Gastrocnemius medialis (tissue), 4 donors: ENCODE results near the gene ZNF277. TPM values are rescaled to one million over a fixed set of nuclear protein-coding genes. Genes with fewer than 3 reads are reported as not detected.

Experiments
- ATAC-seq, 2 donors: fragments of 150-250 bp; one replicate each; pipeline ENCODE4 v1.9.1; 2016
- DNase-seq, 2 donors: peaks; one replicate each; pipeline ENCODE4 v3.0.0-alpha.2; 2019
- H3K27ac ChIP-seq, 4 donors: fragments of 200-600 bp; sonication (generic); 1 replicate in 1 of 4; 2 replicates in 3 of 4; pipeline ENCODE4 v1.5.1; 2016 to 2018; ENCODE audit warnings: mild to moderate bottlenecking in 2 of 4, moderate library complexity in 1 of 4
- H3K27me3 ChIP-seq, 3 donors: fragments of 200-600 bp; sonication (generic) in 2 of 3; 1 replicate in 1 of 3; 2 replicates in 2 of 3; pipeline versions ENCODE4 v1.5.1 to v1.6.0; 2016 to 2019; ENCODE audit warnings: mild to moderate bottlenecking in 1 of 3, moderate library complexity in 1 of 3
- H3K36me3 ChIP-seq, 2 donors: fragments of 200-600 bp; sonication (generic) in 1 of 2; one replicate each; pipeline ENCODE4 v1.5.1; 2017 to 2018
- H3K4me1 ChIP-seq, 2 donors: fragments of 200-600 bp; sonication (generic) in 1 of 2; one replicate each; pipeline ENCODE4 v1.5.1; 2016 to 2017; ENCODE audit warnings: mild to moderate bottlenecking in 2 of 2
- H3K4me3 ChIP-seq, 4 donors: fragments of 200-600 bp; sonication (generic) in 3 of 4; 1 replicate in 1 of 4; 2 replicates in 3 of 4; pipeline ENCODE4 v1.5.1; 2016 to 2019; ENCODE audit warnings: mild to moderate bottlenecking in 2 of 4
- H3K9me3 ChIP-seq, 3 donors: fragments of 200-600 bp; sonication (generic) in 2 of 3; 1 replicate in 1 of 3; 2 replicates in 2 of 3; pipeline ENCODE4 v1.5.1; 2016 to 2019
- CTCF ChIP-seq, 5 experiments: fragments of 450-650 bp in 3 of 5; fragments of 200-600 bp in 2 of 5; sonication (generic) in 2 of 5; IDR thresholded peaks in 4 of 5; conservative IDR thresholded peaks in 1 of 5; 1 replicate in 4 of 5; 2 replicates in 1 of 5; pipeline ENCODE4 v1.5.1; 2016 to 2019; ENCODE audit warnings: antibody characterized with exemption in 5 of 5, mild to moderate bottlenecking in 3 of 5, moderate library complexity in 3 of 5
- POLR2A ChIP-seq, 2 donors: fragments of 450-650 bp; IDR thresholded peaks; one replicate each; pipeline ENCODE4 v1.6.1; 2017; ENCODE audit warnings: antibody characterized with exemption in 2 of 2, mild to moderate bottlenecking in 2 of 2, moderate library complexity in 2 of 2
- in situ Hi-C, 4 donors: fragments of 200-750 bp; cut with MboI; loops; one replicate each; pipeline versions ENCODE4 v1.15.0 to v1.8.0; 2017; ENCODE audit warnings: low sequenced_read_pairs in 4 of 4
- intact Hi-C: fragments of 100-400 bp; cut with DNase I; formaldehyde crosslinking; loops from one replicate; pipeline ENCODE4 v1.15.1; 2023; ENCODE audit warnings: low total_unique reads
- total RNA-seq, 4 donors: library from RNA; depleted of rRNA; stranded (reverse); fragments of >200 nt; gene quantifications; one replicate each; pipeline versions ENCODE4 v1.1.0 to v1.2.3, GENCODE V29; 2016

The ZNF277 gene
- total RNA-seq, 4 donors from 2014 or later: 12.2 to 16.5 (median 15.0) TPM

DNA sequence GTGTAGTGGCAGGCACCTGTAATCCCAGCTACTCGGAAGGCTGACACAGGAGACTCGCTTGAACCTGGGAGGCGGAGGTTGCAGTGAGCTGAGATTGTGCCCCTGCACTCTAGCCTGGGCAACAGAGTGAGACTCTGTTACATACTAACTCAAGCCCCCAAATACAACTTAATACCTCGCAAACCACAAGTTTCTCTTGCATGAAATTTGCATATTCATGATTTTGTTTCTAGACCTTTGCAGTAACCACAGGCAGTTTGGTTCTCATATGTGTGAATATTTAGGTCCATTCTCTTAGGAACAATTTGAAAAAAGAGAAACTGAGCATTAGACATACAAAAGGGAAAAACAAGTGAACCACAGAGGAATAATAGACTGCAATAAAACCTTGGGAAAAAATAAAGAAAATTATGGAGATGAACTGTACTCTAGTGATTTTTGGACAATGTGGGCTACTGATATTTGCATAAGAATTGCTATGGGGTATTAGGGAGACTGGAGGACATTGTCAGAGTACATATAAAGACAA is 77.0 kb downstream of the ZNF277 start:
- peaks cover 0 to 3% of the 10 kb centered on the region in 2 donors for H3K36me3 ChIP-seq
- TF ChIP-seq CTCF (IDR thresholded peaks at IDR 0.05 in 4 of 5, conservative IDR thresholded peaks at IDR 0.05 in 1 of 5): no peak
- no peak for TF ChIP-seq POLR2A (IDR thresholded peaks at IDR 0.05)
- H3K4me3 ChIP-seq: no peak overlapping the region
- ATAC-seq (no peak), DNase-seq (no peak)
- in situ Hi-C loops (loop anchor here in 1 of 4 donors (25.0 kb wide), 1 partner anchor 229 kb away; no protein-coding TSS in a partner anchor), intact Hi-C loops (no loop called here)
- no peaks in the 10 kb centered on the region for H3K27me3 ChIP-seq
- no peaks in the 10 kb centered on the region for H3K9me3 ChIP-seq
- no peaks in the 10 kb centered on the region for H3K4me1 ChIP-seq
- no peak overlapping the region for H3K27ac ChIP-seq

DNA sequence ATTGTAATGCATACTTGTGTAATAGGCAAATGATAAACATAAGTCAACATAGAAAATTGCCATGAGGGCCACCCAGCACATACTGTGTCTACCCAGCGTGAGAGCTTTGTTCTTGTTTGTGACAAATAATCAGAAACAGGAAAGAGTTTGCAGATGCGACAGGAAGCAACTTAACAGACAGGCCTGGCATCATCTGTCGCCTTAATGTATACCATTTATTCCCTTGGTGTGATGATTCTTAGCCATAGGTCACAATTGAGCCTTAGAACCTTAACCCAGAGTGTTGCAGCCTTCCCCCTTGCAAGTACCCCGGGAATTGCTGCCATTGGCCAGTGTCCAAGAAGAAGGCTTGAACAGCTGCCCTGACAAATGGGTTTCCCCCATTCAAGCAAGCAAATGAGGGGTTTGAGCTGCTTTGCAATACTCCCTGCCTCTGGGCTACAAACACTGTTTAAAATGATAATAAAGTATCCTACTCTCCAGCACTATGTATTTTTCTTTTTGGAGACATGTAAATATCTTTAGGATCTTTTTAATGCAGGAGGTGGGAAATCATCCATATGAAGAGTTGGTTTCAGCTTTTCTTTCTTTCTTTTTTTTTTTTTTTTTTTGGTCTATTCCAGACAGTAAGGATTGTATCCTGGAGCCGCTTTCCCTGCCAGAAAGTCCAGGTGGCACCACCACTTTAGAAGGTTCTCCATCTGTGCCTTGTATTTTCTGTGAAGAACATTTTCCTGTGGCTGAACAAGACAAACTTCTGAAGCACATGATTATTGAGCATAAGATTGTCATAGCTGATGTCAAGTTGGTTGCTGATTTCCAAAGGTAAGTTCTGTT is 80.0 kb downstream of the ZNF277 start:
- H3K27ac ChIP-seq: no peak overlapping the region
- ATAC-seq (no peak), DNase-seq (no peak)
- intact Hi-C loops: no loop called here
- H3K4me3 ChIP-seq: no peak overlapping the region
- no peaks in the 10 kb centered on the region for H3K4me1 ChIP-seq
- H3K9me3 ChIP-seq: no peaks in the 10 kb centered on the region
- no peak for TF ChIP-seq CTCF (IDR thresholded peaks at IDR 0.05 in 4 of 5, conservative IDR thresholded peaks at IDR 0.05 in 1 of 5)
- TF ChIP-seq POLR2A (IDR thresholded peaks at IDR 0.05): no peak
- in situ Hi-C loops: loop anchor here in 1 of 4 donors (25.0 kb wide), 1 partner anchor 226 kb away; no protein-coding TSS in a partner anchor
- H3K36me3 ChIP-seq: peaks cover 0 to 12% of the 10 kb centered on the region in 2 donors
- H3K27me3 ChIP-seq: no peaks in the 10 kb centered on the region

DNA sequence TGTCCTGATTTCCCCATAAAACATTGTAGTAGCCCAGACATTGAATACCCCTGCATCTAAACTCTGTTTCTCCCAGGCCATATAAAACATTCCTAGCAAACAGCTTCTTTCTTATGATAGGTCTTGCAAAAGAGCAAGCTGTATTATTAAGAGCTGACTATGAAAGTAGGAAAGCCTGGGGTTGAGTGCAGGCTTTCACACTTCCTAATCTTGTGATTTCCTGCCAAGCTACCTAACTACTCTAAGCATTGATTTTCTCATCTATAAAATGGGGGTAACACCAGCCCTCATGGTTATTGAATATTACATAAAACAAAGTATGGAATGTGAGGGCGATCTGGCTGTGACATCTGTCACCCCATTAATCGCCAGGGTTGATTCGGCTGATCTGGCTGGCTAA is 81.8 kb downstream of the ZNF277 start:
- Histone ChIP-seq H3K4me3 (no peak overlapping the region), H3K9me3 (no peaks in the 10 kb centered on the region), H3K4me1 (no peaks in the 10 kb centered on the region), H3K27ac (no peak overlapping the region), H3K36me3 (peaks cover 0 to 12% of the 10 kb centered on the region in 2 donors), H3K27me3 (no peaks in the 10 kb centered on the region)
- no peak for ATAC-seq
- intact Hi-C loops (no loop called here), in situ Hi-C loops (loop anchor here in 1 of 4 donors (25.0 kb wide), 1 partner anchor 224 kb away; no protein-coding TSS in a partner anchor)
- DNase-seq: no peak
- TF ChIP-seq POLR2A (IDR thresholded peaks at IDR 0.05): no peak
- no peak for TF ChIP-seq CTCF (IDR thresholded peaks at IDR 0.05 in 4 of 5, conservative IDR thresholded peaks at IDR 0.05 in 1 of 5)

DNA sequence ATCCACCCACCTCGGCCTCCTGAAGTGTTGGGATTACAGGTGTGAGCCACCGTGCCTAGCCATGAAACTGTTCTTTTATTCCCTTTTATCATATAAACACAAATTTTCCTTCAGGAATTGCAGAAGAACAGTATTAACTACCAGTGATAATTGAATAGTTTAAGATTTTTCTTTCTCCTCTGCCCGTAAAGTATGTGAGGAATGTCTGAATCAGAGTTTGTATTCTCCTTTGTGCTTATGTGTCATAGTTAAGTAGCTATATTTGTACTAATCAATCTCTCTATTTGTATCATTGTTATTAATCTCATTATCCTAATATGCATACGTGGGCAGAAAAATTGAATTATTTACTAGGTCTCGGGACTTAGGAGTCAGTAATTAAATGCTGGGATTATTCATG is 83.6 kb downstream of the ZNF277 start:
- DNase-seq (no peak), ATAC-seq (no peak)
- Histone ChIP-seq H3K27me3 (no peaks in the 10 kb centered on the region), H3K4me1 (no peaks in the 10 kb centered on the region), H3K4me3 (no peak overlapping the region), H3K27ac (no peak overlapping the region), H3K9me3 (no peaks in the 10 kb centered on the region), H3K36me3 (peaks cover 0 to 12% of the 10 kb centered on the region in 2 donors)
- intact Hi-C loops (no loop called here), in situ Hi-C loops (loop anchor here in 1 of 4 donors (25.0 kb wide), 1 partner anchor 222 kb away; no protein-coding TSS in a partner anchor)
- TF ChIP-seq POLR2A (IDR thresholded peaks at IDR 0.05) (no peak), CTCF (IDR thresholded peaks at IDR 0.05 in 4 of 5, conservative IDR thresholded peaks at IDR 0.05 in 1 of 5) (no peak)
